Osteocyte (in vitro differentiated cells): ENCODE data around the gene PGGHG. TPM values are rescaled to one million over a fixed set of nuclear protein-coding genes. Genes with fewer than 3 reads are reported as not detected.
"Not testable (repeated sequence)": the region's sequence is repeated elsewhere in the genome, so short reads cannot be mapped to it uniquely, and the experiment has no call there.

ENCODE experiments used
- DNase-seq: peaks from one replicate; pipeline ENCODE4 v3.0.0; 2021; ENCODE audit warnings: mixed read lengths; ENCODE audit not compliant: unreplicated experiment; ENCODE audit errors: extremely low spot score
- H3K27ac Mint-ChIP-seq: one replicate; pipeline ENCODE4 v1.8.0; 2021; ENCODE audit warnings: mild to moderate bottlenecking, mixed read lengths; ENCODE audit not compliant: unreplicated experiment
- H3K27me3 Mint-ChIP-seq: one replicate; pipeline ENCODE4 v1.8.0; 2021; ENCODE audit warnings: mixed read lengths; ENCODE audit not compliant: unreplicated experiment
- H3K36me3 Mint-ChIP-seq: one replicate; pipeline ENCODE4 v1.8.0; 2021; ENCODE audit warnings: mixed read lengths; ENCODE audit not compliant: unreplicated experiment
- H3K4me1 Mint-ChIP-seq: one replicate; pipeline ENCODE4 v1.8.0; 2021; ENCODE audit warnings: mixed read lengths; ENCODE audit not compliant: unreplicated experiment
- H3K4me3 Mint-ChIP-seq: one replicate; pipeline ENCODE4 v1.8.0; 2021; ENCODE audit warnings: mild to moderate bottlenecking, moderate library complexity, mixed read lengths; ENCODE audit not compliant: unreplicated experiment
- H3K9me3 Mint-ChIP-seq: one replicate; pipeline ENCODE4 v1.8.0; 2021; ENCODE audit warnings: mixed read lengths; ENCODE audit not compliant: unreplicated experiment
- total RNA-seq: library from RNA; stranded (reverse); gene quantifications from 2 replicates; pipeline ENCODE4 v1.2.1, GENCODE V29; 2021
- TF ChIP-seq, protein P1 (sequence below): fragments of 200-600 bp; sonication (generic); IDR thresholded peaks from 2 replicates; pipeline ENCODE4 v1.5.0; 2021; ENCODE audit warnings: antibody characterized with exemption, mild to moderate bottlenecking, moderate library complexity

Gene PGGHG
- total RNA-seq, 1 donor from 2014 or later: 43.4 TPM

DNA sequence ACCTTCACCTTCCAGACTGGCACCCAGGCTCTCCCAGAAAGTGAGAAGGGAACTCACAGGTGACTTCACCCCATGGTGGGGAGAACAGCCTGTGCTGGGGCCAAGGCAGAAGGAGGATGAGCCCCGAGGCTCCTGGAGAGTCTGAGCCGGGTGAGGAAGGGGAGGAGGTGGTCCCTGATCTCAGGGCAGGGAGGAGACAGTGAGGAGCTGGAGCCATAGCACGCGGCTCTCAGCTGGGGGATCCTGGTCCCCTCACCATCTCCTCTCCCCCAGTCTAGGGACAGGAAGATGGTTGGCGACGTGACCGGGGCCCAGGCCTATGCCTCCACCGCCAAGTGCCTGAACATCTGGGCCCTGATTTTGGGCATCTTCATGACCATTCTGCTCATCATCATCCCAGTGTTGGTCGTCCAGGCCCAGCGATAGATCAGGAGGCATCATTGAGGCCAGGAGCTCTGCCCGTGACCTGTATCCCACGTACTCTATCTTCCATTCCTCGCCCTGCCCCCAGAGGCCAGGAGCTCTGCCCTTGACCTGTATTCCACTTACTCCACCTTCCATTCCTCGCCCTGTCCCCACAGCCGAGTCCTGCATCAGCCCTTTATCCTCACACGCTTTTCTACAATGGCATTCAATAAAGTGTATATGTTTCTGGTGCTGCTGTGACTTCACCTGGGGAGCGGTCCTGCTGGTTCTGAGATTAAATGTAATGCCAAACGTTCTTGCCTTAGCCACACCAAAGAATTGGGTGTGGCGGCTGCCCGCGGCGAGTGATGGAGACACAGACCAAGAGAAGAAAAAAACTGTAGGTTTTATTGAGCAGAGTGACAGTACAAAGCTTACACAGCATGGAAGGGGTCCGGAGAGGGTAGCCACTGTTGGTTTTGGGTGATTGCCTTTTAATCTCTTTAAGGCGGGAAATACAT lies 20.1 kb downstream of the PGGHG start:
- Mint-ChIP-seq H3K4me3 (peak overlapping the region; percentile 88), H3K27ac (peak overlapping the region; percentile 91), H3K4me1 (peaks cover 55% of the 10 kb centered on the region)
- not testable (repeated sequence) for DNase-seq, H3K27me3 Mint-ChIP-seq, H3K9me3 Mint-ChIP-seq, H3K36me3 Mint-ChIP-seq

DNA sequence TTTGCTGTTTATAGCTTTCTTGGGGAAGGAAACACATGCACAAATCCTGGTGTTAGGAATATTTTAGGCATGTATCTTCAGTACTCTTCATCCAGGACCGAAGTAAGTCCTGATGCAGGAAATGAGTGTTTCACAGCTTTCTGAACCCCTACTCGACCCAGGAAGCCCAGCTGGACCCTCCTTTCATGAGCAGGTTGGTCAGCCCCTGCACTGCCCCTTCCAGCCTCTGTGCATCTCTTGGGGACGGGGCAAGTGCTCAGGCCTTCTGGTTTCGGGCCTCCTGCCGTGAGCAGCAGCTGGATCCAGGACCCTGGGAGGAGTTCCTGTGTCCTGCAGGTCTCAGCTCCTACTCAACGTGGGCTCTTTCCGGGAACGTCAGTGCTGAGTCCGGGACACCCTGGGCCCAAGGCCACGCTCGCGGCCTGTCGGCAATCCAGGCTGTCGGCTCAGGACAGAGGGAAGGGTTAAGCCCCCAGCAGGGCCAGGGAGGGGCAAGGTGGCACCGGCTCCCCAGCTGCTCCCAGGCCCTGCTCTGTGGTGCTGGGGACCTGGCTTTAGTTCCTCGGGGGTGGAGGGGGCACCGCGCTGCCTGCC lies 21.1 kb downstream of the PGGHG start:
- DNase-seq: not testable (repeated sequence)

DNA sequence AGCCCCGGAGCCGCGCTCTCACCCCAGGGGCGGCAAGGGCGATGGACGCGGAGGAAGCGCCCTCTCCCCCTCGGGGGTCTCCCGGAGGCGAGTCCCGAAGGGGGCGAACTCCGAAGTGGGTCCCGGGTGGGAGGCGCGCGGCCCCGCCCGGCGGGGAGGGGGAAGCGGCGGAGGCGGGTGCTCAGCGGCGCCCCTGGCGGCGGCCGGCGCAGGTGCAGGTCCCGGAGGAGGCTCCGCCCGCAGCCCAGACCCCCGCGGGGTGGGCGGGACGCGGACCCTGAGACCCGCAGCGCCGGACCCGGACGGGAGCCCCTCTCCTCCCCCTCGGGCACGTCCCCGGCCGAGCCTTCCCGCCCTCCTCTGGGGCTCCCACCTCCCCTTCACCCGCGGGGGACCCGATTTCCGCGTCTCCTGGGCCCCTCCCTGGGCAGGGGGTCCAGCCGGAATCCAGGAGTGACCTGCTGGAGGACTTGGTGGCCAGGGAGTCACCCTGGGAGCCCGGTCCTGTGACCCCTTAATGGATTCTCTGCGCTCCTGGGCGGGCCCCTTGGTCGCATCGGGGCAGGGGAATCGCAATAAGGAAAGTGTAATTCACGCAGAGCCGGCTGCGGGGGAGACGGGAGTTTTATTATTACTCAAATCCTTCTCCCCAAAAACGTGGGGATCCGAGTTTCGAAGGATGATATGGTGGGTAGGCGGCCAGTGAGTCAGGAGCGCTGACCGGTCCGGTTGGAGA lies 22.3 kb downstream of the PGGHG start:
- not testable (repeated sequence) for H3K9me3 Mint-ChIP-seq, H3K36me3 Mint-ChIP-seq, DNase-seq, H3K27me3 Mint-ChIP-seq
- Mint-ChIP-seq H3K4me1 (peaks cover 53% of the 10 kb centered on the region), H3K27ac (peak overlapping the region; percentile 80), H3K4me3 (peak overlapping the region; percentile 65)

More for the DNA sequence above, 21.1 kb downstream of the PGGHG start:
- H3K27me3 Mint-ChIP-seq, H3K36me3 Mint-ChIP-seq, H3K9me3 Mint-ChIP-seq: not testable (repeated sequence)
- peak overlapping the region; percentile 91 for H3K27ac Mint-ChIP-seq
- H3K4me3 Mint-ChIP-seq: peak overlapping the region; percentile 88
- peaks cover 60% of the 10 kb centered on the region for H3K4me1 Mint-ChIP-seq

DNA sequence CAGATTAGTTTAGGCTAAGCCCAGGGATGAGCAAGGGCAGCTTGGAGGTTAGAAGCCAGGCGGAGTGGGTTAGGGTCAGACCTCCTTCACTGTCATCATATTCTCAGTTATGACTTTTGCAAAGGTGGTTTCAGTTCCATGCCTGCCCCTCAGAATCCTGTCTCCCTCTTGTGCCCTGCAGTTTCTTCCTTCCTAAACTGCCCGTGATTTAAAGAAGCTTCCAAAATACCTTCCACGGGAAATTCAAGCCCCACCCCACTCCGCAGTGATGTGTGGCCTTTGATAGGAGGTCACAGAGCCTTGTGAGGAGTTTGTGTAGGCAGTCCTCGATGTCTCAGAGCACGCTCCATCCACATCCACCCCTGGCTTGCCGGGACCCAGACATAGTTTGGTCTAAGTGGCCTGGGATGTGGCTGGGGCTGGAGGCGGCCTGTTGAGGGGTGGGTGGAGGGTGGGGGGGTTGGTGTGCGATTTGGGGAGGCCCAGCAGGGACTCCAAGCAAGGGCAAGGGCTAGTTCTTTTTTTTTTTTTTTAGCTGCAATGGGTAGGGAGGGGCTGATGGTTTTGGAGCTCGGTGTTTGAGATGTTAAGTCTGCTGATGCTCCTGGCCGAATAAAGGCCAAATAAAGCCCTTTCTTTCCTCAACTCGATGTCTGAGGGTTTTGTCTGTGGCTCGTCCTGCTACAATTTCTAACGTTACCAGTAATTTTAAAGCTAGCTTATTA lies 23.3 kb downstream of the PGGHG start:
- Mint-ChIP-seq H3K9me3 (no peaks in the 10 kb centered on the region), H3K4me3 (peak overlapping the region; percentile 65), H3K36me3 (peaks cover 12% of the 10 kb centered on the region), H3K27me3 (peaks cover 3% of the 10 kb centered on the region), H3K4me1 (peaks cover 56% of the 10 kb centered on the region), H3K27ac (peak overlapping the region; percentile 80)
- no peak for DNase-seq
- TF ChIP-seq, protein P1, sequence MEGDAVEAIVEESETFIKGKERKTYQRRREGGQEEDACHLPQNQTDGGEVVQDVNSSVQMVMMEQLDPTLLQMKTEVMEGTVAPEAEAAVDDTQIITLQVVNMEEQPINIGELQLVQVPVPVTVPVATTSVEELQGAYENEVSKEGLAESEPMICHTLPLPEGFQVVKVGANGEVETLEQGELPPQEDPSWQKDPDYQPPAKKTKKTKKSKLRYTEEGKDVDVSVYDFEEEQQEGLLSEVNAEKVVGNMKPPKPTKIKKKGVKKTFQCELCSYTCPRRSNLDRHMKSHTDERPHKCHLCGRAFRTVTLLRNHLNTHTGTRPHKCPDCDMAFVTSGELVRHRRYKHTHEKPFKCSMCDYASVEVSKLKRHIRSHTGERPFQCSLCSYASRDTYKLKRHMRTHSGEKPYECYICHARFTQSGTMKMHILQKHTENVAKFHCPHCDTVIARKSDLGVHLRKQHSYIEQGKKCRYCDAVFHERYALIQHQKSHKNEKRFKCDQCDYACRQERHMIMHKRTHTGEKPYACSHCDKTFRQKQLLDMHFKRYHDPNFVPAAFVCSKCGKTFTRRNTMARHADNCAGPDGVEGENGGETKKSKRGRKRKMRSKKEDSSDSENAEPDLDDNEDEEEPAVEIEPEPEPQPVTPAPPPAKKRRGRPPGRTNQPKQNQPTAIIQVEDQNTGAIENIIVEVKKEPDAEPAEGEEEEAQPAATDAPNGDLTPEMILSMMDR: no peak

DNA sequence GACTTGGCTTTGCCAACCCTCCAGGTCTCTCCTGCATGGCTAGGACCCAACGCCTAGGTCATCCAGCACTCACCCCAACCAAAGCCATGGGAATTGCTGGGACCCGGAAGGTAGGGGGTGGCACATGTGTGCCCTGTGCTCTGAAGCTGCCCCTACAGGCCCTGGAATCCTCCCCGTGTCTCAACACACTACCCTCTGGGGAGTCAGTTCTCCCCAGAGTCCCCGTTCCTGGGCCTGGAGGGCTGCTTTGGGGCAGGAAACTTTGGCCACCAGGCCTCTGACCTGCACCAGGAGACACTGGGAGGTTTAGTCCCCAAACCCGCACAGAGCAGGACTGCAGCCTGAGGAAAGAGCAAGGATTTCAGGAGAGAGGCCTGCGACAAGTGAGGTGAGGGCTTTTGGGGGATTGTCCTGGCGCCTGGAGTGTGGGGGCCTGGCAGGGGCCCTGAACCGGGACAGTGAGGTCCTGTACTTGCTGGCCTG lies 24.4 kb downstream of the PGGHG start:
- DNase-seq: no peak
- Mint-ChIP-seq H3K27me3 (peaks cover 3% of the 10 kb centered on the region), H3K4me3 (peak overlapping the region; percentile 83), H3K36me3 (peaks cover 14% of the 10 kb centered on the region), H3K4me1 (peaks cover 56% of the 10 kb centered on the region), H3K27ac (peak overlapping the region; percentile 77), H3K9me3 (no peaks in the 10 kb centered on the region)
- TF ChIP-seq, protein P1: no peak
